Amygdala (tissue), 56 donors: ENCODE measurements around the gene DYRK1A.

Experiments used
- DNase-seq, 56 donors: peaks; one replicate each; lab custom pipeline; 2025; lab: John Stamatoyannopoulos, UW

Gene DYRK1A

DNA sequence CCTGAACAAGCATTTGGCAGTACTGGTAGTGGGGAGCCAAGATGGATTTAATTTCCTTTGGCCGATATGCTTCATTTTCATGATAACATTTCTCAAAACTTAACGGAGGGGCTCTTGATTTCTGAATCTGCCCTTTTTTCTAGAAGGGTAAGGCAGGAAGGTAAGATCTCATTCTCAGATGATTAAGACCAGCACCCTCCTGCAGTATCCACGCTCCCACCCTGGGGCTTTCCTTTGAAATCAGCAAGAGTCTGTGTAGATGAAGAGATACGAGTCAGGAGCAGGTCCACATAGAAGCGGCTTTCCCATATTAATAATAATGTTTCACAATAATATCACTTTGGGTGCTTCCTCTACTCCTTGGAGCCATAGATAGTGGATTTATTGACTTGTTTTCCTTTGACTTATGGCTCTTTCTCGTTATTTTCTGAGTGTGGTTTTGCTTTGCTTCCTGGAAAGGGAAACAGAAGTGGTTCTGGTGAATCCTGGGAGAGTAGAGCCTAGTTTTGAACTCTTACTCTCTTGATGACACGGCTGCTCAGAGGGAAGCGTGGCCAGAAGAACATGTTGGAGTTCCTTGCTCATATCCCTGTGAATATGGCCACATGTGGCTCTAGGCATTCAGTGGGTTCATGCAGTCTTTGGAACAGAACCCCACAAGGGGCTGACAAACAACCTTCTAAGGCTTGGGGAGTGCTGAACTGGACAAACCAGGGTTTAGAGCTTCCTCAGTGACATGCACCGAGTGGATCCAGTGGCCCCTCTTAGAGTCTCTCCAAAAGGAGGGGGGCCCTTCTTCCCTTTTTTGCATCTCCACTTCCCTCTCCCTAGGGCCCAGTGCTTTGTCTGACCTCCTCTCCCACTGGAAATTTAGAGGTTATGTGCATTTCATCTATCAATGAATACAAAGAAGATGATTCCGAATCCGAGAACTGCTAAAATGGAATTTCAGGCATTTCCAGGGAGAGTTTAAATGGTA is 195.7 kb downstream of the DYRK1A start:
- DNase-seq = no peak

DNA sequence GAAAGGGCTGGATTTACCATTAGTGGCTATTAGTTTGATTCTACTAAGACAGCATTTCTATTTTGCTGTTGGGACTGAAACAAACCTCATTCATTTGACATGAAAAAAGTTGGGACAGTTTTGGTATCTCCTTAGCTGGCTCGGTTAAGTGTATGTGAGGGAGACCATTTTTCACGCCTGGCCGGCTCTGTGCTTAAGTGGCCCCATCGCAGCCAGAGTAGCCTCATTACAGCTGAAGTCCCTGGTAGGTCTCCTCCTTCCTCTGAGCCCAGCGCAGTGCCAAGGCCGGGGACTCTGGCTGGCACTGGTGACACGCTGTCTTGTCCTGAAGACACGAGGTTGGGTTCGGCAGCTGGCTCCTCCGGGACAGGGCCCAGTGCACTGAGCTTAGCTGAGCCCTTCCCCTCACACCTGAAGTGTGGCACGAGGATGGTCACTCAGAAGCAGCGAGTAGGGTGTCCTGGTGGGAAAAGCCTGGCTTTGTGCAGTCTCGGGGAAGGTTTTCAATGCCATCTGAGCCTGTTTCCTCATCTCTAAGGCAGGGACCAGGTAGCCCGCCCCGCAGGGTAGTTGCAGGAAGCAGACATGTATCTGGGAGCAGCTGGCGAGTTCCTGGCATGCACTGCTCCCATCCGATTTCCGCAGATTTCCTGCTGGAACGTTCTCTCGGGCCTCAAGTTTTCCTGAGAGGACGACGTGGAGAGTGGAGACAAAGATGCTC is 196.5 kb downstream of the DYRK1A start:
- DNase-seq = peak in 7 of 56 donors; percentile 40 to 59 (median 52)

DNA sequence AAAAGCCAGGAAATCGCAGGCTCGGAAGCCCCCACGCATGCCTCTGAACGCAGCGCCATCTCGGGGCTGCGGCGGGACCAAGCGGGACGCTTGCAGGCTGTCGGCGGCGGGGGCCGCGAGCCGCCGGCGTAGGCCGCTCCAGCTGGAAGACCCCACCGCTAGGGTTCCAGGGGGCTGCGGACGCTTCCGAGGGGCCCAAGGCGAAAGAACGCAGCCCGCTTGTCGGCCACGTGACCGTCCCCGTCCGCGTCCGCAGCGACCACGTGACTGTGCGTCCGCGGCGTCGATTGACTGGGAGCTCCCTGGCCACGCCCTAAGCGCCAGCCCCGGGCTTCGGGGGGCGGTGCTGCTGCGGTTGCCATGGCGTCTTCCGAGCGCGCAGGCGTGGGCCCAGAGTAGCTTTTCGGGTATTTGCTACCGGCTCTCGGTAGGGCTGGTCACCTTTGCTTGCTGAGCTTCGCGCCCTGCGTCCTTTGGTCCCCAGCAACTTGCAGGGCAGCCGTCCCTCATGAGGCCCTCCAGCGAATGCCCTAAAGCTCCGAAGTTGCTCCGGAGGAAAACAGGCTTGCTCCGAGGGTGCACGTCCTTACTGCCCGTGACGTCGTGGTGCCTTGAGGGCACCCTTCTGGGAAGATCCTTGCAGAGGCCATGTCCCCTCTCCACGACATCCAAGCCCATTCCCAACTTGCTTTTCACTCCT is 197.2 kb downstream of the DYRK1A start:
- peak; percentile 49 to 97 (median 88) for DNase-seq

DNA sequence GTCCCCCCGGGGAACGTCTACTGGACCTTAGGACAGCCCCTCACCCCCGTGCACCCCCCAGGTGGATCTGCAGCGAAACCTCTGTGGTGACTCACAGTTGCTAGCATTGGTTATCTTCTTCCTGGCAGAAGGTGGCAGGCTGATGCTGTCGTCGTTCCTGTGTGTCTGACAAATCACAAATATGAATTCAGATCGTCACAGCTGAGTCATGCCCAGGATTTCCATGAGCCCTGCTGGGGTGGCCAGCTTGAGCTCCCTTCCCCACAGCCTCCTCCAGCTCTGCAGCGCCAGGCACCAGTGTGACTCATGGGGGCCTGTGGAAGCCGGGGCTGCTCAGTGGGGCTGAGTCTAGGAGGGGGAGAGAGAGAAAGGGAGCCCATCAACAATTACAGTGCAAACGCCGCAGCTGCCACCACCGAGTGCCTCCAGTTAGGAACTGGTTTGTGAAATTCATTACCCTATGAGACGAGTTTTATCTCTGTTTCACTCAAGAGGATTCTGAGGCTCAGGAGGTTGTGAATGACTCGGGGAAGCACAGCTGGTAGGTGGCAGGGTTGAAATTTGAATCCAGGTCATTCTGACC is 197.9 kb downstream of the DYRK1A start:
- DNase-seq = peak in 53 of 56 donors; percentile 39 to 89 (median 66)

DNA sequence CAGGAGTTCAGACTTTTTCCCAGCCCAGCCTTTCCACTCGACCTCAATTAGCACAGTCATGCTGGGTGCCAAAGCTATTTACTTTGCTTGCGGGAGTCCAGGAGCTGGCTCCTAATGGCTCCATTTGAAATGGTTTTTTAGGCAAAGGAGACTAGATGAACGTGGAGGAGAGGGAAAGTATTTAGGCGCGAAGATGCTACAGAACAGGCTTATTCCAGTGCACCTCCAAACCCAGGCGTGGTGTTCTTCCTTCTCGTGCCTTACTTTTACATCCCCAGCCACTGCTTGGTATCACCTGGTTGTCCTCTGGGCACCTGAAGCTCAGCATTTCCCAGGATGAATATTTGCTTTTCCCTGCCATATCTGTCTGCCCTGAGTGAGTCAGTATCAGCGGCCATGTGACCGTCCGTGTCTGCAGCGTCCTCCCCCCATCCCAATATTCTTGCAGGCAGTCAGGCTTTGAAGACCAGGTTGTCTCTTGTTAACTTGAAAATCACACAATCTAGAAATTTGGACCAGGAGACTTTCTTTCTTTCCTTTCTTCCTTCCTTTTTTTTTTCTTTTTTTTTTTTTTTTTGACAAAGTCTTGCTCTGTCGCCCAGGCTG is 198.5 kb downstream of the DYRK1A start:
- DNase-seq = no peak

DNA sequence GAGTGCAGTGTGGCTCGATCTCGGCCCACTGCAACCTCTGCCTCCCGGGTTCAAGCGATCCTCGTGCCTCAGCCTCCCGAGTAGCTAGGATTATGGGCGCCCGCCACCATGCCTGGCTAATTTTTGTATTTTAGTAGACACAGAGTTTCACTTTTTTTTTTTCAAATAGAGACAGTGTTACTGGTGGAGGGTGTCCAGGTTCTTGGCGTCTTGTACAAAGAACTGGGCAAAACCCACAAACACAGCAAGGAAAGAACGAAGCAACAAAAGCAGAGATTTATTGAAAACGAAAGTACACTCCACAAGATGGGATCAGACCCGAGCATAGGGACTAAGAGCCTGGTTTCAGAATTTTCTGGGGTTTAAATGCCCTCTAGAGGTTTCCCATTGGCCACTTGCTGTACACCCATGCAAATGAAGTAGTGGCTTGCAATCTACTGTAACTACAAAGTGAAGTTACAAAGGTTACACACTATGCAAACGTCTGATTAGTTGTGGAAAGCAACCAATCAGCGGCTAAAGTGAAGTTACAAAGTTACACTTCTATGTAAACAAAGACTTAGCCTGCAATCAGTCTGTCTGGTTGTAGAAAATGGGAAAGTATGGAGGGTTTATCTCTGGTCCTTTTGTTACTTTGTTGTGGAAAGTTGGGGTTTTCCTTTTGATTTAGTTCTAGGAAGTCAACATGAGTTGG is 199.1 kb downstream of the DYRK1A start:
- peak in 1 of 56 donors; percentile 6 for DNase-seq

DNA sequence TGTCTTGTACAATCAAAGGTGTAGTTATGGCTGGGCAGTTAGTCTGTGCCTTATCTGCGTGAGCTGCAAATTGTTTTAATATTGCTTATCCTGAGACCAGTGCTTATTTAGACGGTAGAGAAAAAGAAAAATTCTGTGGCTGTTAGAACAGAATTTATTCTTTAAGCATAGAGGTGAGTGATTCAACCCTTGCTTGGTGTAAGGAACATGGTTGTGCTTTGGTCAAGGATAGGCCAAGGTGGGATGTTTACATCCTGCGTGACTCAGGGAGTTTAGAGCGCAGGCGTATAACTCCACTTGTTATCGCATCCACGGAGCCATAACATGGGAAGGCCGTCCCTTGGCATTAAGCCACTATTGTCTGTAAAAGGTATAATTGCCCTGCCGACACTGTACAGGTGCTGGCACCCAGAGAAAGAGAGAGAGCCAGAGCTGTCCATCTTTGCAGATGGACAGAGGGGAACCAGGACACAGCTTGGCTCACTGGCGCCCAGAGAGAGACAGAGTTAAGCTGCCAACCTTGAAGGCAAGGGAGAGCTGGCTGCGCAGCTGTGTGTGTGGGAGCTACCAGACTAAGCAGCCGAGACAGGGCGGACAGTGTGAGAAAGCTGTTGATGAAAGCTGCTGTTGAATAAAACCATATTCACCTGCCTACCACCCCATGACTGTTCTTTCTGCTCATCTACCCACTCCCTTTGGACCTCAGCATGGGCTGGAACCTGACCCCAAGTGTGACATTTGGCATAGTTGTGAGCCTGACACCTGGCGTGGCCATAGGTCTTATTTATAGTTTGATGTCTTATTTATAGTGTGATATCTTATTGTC is 200.4 kb downstream of the DYRK1A start:
- DNase-seq = peak in 9 of 56 donors; percentile 12 to 40 (median 28)

DNA sequence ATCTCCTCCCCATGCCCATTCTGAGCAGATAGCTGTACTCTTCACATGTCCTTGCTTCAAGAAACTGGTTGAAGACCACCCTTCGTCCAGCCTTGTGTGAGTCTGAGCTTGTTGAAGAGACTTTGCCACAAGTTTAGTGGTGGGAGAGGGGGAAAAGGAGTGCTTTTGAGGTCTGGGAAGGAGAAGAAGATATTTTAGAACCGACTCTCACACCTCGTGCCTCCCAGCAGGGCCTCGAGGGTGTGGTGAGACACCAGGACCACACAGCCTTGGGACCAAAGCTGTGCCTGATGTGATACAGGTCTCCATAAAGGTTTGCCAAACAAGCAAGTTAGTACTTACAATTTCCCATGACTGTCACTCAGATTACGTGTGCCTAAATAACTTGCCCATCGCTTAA is 201.8 kb downstream of the DYRK1A start:
- no peak for DNase-seq

DNA sequence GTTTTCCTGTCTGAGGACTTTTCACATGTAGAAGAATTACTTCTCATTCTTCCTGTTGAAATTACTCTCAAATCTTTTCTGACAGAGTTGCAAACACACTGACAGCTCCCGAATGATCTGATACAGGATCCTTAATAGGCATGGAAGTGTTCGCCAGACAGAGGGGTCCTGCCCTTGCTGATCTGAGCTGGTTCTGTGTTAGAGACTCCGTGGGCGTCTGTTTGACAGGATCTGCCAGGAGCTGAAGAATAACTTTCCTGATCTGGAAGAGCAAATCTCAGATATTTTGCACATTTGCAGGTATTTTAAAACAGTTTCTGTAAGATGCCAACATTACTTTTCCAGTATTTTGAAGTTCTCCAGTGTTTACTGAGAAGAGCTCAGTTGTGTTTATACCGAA is 202.3 kb downstream of the DYRK1A start:
- no peak for DNase-seq

DNA sequence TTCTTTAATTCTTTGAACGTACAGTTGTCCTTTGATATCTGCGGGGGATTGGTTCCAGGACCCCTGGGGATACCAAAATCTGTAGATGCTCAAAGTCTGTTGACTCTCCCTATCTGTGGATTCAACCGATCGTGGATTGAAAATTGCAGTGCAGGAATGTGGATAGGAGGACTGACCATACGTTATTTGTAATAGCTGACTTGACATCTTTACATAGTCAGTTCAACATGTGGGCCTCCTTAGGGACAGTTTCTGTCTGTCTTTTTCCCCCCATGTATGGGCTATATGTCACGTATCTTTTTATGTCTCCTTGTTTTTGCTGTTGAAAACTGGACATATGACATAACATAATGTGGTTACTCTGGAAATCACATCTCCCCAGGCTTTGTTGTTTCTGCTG is 204.9 kb downstream of the DYRK1A start:
- DNase-seq = no peak

DNA sequence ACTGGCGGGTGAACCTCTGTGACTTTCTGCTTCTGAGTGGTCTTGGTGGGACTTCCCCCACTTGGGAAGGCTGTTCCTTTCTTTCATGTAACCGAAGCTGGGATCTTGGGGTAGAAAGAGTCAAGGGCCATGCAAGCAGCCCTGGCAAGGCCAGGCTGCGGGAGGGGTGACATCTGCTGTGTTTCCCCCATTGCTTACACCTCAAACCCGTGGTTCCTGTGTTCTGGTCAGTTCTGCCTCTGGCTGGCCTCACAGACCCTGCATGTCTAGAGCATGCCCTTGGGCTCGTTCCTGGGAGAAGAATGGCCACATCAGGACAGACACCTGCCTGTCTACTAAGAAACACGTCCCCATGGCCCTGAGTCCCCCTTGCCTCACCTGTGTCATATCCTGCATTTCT is 207.7 kb downstream of the DYRK1A start:
- DNase-seq = no peak

DNA sequence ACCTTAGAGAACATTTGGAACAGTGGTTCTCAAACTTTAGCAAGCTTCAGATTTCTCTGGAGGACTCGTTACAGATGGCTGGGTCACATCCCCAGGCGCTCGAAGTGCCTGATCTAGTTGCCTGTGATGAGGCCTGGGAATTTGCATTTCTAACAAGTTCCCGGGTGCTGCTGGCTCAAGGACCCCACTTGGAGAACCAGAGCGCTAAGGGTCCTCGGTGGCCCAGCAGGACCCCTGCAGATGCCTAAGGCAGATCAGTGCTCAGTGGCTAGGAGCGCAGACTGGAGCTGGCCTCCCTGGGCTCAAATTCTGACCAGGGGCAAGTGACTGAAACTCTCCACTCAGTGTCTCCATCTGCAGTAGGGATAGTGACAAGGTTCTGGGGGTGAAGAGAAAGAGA is 208.2 kb downstream of the DYRK1A start:
- DNase-seq = no peak

DNA sequence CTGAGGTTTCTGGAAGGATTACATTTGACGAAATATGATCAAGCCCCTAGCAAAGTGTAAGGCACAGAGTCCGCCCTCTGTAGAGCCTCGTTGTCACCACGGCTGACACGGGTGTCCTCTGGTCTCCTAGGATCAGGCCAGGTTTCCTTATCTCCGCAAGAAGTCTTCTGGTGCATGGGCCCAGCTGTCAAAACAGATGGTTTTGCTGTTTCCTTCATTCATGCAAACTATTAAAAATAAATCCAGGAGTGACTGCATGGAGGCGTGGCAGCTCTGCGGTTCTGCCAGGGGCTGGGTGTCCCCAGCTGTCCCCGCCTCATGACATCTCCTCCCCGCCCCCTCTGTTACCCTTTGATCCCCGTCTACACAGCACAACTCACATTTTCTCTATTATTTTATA is 209.0 kb downstream of the DYRK1A start:
- no peak for DNase-seq
